ENCODE results near the gene ATP2A3.

ATP2A3 gene

DNA sequence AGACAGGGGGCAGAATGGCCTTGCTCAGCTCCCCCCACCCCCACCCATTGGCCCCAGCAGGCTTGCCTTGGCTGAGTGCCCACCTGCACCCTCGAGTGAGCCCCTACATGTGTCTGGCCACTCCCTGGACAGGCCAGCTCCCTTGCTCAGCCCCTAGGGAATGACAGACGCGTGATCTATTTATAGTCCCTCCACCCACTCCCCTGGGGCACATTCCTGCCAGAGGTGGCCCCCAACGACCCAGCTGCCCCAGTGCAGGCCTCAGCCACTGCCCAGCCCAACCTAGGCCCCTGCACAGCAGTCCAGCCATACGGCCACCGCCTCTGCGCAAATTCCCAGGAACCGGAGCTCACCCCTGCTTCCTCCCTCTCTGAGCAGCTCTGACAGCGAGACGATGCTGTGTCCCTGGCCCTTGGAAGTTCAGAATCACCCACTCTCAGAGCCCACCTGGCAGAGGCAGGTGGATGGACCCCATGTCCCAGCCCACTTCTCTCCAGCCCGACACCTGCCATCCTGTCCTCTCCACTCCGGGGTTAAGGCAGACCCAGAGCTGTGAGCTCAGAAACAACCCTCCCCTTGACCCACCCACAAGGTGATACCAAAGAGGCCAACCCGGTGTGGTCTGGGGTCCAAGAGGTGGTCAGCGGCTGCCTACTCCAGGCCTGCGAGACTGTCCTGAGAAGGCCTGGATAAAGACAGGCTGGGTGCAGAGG is 36.5 kb downstream of the ATP2A3 start:
- no peak for DNase-seq (ENCODE audit: low read depth in 2 of 2)

DNA sequence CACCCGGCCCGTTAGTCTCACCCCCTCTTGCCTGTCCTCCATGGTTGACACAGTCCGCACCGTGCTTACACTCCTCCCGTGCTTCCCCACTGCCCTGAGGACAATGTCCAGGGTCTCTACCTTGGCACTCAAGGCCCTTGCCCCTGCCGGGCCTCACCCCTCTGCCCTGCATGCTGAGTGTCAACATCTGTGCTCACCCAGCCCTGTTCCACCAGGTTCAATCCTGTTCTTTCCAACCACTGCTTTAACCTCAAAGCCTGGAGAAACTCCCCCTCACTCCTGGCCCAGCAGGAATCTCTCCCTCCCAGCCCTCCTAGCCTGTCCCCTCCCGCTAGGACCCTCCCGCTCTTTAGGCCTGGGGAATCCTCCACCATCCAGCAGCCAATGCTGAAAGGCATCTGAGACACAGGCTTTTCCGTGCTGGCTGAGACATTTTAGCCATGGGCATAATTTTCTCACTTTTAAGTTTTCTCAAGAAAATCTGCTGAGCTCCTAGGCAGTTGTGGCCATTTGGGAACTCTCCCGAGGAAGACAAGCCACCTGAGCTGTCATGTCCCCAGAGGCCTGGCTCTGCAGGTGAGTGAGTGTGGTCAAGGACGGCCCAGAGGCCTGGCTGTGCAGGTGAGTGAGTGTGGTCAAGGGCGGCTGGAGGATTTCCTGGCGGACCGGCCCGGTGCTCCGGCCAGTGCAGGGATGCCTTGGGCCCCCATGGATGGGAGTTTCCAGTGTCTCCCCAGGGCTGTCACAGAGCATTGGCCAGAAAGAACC is 37.2 kb downstream of the ATP2A3 start:
- no peak for DNase-seq (ENCODE audit: low read depth in 2 of 2)

DNA sequence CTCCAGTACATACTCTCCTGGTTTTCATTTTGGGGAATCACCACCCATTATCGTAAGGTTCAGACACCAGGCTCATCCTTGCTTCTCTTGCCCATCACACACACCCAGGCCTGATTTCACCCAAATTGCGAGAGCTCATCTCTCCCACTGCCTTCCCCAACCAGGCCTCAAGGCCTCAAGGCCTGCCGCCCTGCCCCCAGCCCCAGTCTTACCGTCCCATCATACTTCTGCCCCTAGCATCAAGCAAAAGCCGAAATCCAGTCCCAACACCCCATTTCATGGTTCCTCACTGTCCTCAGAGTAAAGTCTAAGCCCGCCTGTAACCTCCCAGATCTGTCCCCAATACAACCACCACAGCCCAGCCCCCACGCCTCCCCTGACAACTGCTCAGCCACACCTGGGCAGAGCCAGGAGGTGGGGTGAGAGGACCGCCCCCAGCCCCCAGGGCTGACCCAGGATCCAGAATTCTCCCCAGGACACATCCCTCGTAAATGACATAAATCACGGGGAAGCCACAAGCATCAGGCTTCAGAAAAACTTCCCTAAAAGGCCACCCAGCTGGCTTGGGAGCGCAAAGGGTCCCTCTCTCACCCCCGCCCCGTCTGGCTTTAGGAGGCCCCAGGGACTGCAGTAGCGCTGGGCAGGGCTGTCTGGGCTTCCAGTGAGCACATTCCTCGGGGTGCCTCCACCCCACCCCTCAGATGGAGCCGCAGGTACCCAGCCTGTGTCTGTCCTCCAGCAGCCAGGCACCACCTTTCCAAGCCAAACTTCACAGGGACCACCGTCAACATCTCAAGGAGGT is 38.4 kb downstream of the ATP2A3 start:
- no peak for DNase-seq (ENCODE audit: low read depth in 2 of 2)

DNA sequence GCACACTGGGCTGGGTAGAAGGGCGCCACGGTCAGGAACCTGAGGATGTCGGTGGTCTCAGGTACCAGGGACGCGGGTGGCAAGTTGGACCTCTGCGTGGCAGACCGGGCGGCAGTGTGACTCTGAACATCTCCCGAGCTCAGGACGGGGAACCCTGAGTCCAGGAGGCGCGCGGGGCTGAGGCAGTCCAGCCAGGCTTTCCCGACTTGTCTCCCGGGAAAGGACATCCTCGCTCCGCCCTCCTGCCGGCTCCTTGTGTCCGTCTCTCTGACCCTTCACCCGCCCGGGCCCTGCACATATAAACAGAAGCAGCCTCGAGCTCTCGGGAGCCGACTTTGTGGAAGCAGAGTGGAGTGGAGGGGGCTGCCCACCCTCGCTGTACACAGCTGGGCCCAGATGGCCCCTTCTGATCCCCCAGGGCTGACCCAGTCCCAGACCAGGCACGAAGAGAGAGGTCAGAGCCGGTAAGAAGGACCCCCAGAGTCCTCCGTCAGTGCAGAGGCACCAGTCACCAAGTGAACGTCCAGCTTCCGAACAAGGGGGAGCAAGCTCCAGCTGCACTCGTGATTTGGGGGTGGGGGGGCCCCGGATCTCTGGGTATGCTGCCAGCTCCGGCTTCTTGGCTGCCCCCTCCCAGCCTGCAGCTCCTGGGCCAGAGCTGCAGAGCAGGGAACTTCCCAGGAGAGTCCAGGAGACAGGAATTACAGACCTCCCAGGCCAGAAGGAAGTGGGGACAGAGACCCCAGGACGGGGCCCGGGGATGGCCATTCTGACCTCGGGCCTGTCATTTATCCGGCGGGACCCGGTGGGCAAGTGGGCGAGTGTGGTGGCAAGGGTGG is 39.5 kb downstream of the ATP2A3 start:
- no peak for DNase-seq (ENCODE audit: low read depth in 2 of 2)

DNA sequence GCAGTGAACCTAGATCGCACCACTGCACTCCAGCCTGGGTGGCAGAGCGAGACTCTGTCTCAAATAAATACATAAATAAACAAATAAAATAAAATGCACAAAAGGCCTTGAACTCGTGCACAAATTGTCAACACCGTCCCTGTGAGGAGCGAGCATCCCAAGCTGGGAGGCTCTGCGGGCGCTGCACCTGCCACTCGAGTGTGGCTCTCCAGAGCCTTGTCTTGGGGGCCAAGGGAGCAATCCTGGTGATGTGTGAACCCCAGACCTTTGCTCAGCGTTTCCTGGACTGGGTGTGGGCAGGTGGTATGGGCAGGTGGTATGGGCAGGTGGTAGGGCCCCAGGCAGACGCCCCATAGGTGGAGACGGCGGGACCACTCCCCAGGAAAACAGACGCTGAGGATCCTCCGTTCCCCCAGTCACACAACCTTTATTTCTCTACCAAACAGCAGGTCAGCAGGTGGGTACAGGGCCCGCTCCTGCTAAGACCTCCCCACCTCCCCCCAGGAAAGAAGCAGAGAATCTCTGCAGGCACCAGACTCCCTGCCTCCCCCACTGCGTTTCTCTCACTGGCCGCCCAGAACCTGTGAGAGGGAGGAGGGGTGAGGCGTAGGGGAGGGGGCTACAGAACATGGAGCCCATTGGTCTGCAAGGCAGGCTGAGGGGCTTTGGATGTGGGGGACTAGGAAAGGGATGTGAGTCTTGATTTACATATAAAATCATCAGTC is 40.6 kb downstream of the ATP2A3 start:
- no peak for DNase-seq (ENCODE audit: low read depth in 2 of 2)

DNA sequence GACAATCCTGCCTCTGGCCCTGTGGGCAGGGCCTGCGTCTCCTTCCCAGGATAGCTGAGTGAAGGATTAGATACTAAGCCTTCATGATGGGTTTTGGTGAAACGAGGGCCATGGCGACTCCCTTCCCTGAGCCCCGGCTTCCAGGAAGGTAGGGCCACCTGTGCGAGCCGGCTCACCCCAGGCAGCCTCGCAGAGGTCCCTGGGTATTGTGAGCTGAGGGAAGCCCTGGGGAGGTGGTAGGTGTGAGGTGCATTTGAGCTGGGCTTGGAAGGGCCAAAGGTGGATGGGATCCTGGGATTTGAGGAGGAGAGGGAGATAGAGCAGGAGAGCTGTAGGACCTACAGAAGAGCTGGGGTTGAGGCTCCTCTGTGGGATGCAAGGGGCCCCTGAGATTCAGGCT is 41.5 kb downstream of the ATP2A3 start:
- no peak for DNase-seq (ENCODE audit: low read depth in 2 of 2)

DNA sequence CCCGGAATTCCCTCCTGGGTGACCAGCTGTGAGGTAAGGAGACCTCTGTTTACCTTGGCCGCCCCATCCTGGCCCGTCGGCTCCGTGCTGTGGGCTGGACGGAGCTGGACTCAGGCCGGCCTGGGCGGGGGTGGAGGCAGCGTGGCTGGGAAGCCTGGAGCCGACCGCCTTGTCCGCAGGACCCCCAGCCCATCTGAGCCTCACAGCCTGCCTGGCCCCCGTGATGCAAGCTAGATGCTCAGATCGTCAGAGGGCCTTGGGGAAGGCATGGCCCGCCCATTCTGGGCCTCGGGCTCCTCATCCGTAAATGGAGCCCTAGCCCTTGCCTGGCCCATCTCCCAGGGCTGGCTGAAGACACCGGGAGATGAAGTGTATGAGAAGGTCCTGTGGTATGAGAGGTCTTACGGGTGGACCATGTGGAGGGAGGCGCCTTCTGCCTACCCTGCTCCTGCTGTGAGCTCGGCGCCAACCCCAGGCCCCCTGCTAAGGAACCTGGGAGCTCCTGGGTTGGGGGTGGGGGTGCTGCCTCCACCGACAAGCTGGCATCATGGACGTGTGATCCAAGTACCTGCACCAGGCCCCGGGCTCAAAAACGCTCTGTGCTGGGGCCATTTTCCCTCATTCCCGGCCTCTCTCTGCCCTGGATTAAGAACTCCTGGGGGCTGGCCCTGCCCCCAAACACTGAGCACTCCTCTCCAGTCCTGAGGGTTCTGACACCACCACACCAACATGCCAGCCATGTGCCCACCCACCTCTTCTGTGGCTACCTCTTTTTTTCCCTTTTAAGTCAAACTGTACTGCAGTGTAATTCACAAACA is 42.5 kb downstream of the ATP2A3 start:
- no peak for DNase-seq (ENCODE audit: low read depth in 2 of 2)

DNA sequence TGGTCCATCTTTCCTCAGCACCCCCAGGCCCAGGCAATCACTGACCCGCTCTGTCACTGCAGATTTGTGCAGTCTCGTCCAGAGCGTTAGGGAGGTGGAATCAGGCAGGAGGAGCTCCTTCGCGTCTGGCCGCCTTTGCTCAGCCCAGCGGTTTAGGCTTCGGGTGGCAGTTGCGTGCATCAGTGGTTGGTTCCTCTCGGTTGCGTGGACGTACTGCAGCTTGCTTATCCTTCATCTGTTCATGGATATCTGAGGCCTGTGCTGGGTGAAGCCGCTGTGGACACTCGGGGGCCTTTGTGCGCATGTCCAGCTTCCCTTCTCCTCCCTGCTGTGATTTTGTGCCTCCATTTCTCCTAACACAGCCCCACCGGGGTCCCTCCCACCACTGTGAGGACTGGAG is 43.2 kb downstream of the ATP2A3 start:
- no peak for DNase-seq (ENCODE audit: low read depth in 2 of 2)

DNA sequence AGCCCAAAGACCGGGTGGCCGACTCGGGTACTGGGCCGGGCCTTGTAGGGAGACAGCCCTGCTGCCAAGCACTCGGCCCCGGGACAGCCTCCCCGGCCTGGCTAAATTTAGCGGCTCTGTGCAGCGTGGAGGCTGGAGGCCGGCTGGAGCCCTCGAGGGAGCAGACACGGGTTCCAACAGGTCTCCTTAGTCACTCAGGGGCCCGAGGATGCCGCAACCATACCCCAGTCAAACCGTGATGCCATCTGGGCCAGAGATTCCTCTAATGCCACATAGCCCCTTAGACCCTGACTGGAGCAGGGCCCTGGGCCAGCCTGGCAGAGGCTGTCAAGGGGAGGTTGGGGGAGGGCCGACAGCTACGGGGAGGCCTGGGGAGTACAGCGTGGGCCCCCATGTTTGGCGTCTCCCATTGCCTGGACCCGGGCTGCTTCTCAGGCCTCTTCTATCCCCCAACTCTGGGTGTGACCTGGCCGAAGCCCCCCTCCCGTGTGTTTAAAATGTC is 45.1 kb downstream of the ATP2A3 start:
- no peak for DNase-seq (ENCODE audit: low read depth in 2 of 2)

DNA sequence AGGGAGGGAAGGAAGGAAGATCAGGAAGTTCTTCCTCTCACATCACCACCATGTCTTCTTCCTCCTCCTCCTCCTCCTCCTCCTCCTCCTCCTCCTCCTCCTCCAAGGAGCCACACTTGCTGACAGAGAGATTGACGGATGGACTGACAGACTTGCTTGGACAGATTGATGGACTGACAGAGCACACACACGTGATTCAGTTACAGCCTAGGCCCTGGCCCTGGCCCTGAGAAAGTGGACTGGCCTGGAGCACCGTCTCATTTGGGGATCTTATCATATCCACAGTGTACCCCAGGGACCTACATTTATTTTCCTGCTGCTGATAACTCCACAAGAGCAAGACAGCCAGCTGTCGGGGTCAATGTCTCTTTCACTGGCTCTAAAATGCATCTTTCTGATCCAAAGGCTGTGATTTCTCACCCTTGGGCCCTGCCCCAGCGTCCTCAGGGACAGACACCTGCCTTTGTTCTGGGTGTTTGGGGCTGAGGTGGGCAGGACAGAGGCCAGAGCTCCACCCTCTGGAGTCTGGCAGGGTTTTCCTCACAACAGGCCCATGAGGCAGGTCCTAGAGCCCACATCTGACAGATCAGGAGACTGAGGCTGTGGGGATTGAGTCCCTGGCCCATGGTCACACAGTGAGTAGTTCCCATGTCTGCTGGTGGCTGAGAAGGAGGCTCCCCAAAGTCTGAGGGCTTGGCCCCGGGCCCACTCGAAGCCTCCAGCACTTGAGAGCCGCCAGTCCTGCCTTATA is 45.7 kb downstream of the ATP2A3 start:
- no peak for DNase-seq (ENCODE audit: low read depth in 2 of 2)

DNA sequence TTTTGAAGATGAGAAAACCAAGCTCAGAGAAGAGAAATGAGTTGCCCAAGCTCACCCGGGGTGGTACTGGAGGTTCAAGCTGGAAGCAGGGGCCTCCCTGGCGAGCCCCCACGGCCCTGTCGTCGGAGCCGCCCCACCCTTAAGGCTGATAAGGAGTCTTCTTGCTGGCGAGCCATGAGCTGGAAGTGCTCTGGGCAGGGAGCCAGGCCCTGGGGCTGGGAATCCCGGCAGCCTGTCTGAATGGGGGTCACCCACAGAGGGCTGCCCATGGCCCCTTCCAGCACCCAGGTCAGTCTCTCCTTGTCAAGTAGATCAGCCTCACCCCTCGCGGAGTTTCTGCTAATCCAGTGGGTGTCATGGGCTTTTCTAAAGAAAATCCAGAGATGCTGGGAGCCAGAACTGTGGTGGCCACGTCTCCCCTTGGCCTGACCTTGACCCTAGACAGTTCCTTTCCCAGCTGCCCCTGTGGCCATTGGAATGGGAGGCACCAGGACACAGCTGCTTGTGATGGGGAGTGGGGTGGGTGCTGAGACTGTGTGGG is 46.8 kb downstream of the ATP2A3 start:
- no peak for DNase-seq (ENCODE audit: low read depth in 2 of 2)

DNA sequence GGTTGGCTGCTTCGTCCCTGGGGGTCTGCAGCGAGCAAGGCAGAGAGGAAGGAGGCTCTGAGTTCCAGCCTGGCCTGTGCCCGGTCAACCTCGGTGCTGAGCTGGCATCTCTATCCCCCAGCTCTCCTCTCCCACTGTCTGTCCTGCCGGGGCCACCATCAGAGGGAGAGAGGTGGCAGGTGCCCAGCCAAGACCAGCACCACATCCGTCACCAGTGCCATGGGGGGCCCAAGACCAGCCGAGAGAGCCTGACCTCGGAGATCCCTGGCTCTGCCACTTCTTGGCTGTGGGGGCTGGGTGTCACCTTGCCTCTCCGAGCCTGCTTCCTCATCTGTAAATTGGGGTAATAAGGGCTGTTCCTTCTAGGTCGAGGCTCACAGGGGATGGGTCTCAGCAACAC is 47.4 kb downstream of the ATP2A3 start:
- no peak for DNase-seq (ENCODE audit: low read depth in 2 of 2)

DNA sequence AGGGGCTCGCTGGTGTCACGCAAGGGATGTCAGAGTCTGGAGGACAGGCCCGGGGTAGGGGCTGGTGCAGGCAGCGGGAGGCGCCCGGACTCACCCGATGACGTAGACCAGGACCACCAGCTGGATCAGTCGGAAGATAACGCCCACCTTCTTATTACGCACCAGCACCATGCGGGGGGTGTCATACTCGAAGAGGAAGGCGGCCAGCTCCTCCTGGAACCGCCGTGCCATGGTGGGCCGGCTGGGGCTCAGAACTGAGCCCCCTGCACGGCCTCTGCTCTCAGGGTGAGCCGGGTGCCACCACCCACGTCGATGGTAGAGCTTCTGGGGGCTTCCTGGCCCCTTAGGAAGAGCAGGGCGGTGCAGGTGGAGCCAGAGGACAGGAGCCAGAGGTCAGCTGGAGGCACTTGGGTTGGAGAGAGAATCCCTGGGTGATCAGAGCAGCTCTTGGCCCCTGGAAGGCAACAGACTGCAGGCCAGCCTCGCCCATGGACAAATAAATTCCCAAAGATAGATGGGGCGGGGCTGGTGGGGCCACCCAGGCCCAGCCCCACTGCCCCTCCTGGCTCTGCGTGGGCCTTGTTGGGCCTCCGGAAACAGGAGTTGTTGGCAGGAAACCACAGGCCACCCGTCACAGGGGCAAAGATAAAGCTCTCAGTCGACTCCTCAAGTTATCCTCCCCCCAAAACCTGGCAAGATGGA is 48.1 kb downstream of the ATP2A3 start, which contains the start of gene P2RX1:
Gene P2RX1 (minus strand): TSS at position 471 of the 702 bp plus-strand sequence. CDS start 240 bp downstream, at position 231.
- DNase-seq (ENCODE audit: low read depth in 2 of 2), result no peak

DNA sequence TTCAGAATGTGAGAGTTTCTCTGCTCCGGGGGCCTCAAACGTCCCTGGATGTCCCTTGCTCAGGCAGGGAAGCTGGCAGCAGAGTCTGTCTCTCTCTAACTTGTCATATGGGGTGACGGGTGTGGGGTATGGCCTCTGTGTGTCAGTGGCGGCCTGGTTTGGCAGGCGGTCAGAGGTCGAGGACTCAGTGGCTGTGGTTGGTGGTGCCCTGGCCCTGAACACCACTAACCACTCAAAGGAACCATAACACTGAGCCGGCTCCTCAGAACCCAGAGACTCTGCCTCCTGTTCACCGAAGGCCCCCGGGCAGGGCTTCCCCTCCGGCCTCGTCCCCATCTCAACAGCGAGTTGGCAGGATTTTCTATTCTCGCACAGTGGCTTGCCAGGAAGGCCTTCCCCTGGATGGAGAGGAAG is 48.6 kb downstream of the ATP2A3 start:
- DNase-seq (ENCODE audit: low read depth in 2 of 2), result no peak

DNA sequence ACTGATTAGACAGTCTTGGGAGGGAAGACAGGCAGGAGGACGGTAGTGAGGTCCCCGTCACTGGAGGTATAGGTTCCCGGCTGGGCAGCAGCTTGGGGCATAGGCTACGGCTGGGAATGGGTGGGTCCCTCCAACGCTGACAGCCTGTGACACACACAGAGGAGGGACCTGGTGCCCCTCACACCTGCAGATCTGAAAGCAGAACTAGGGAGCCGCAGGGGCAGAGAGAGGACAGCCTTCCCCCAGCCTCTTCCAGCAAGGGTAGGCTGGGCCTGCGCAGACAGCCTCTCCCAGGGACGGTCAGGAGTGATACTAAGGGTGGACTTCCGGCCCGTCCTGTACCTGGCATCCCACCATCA is 49.9 kb downstream of the ATP2A3 start:
- DNase-seq (ENCODE audit: low read depth in 2 of 2), result no peak

DNA sequence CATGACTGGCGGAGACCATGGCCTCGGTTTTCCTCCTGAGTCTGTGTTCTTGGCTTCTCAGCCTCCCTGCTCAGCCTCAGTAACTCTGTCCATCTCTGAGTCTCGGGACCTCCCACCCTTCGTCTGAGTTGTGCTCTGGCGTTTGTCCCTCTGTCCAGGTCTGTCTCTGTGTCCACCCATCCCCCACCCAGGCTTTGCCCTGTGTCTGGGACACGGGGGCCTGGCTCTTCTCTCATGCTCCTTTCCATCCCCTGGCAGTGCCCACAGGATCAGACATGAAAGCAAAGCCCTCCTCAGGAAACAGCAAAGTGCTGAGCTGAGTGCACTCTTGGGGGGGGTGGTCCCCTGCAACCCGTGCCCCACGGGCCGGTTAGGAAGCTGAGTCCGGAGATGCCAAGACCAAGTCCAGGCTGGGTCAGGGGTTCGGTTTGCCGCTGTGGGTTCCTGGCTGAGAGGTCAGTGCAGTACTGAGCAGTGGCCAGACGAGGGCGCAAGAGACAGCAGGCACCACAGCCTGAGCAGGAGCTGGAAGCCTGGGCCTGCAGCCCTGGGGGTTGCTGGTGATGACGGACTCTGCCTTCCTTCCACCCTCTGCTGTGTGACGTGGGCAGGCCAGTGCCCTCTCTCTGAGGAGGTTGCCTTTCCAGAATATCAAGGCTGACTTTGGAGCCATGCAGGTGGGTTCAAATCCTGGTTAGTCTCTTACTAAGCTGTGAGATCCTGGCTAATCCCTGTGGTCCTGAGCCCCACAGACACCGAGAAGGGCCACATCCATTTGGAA is 50.5 kb downstream of the ATP2A3 start:
- DNase-seq (ENCODE audit: low read depth in 2 of 2), result peak; percentile 49 to 51

DNA sequence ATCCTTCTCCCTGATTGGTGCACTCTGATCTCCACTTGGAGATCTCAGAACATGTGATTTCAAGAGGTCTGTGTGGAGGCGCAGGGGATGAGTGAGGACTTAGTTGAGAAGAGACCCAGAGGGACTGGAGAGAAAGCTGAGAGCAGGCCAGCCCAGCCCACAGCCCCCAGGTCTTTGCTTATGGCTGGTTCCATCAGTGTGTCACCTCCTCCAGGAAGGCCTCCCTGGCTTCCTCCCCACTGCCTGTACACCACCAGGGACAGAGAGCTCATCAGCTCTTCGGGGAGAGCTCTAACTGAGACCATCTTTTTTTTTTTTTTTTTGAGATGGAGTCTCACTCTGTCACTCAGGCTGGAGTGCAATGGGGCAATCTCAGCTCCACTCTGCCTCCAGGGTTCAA is 51.4 kb downstream of the ATP2A3 start:
- no peak for DNase-seq (ENCODE audit: low read depth in 2 of 2)
